Left kidney (tissue), 8 donors: ENCODE results near the gene HERC4. TPM values are rescaled to one million over a fixed set of nuclear protein-coding genes. Genes with fewer than 3 reads are reported as not detected.

Source experiments
- DNase-seq: peaks from one replicate; pipeline ENCODE4 v3.0.0-alpha.2; 2013
- long read RNA-seq, 8 donors: transcript quantifications; one replicate each; lab custom pipeline, GENCODE V29; 2026
- polyA plus RNA-seq: library from polyadenylated mRNA; unstranded; fragments of 120-200 nt; gene quantifications from one replicate; pipeline ENCODE4 v1.2.1, GENCODE V29; 2013; ENCODE audit not compliant: insufficient read length

HERC4 gene, protein sequence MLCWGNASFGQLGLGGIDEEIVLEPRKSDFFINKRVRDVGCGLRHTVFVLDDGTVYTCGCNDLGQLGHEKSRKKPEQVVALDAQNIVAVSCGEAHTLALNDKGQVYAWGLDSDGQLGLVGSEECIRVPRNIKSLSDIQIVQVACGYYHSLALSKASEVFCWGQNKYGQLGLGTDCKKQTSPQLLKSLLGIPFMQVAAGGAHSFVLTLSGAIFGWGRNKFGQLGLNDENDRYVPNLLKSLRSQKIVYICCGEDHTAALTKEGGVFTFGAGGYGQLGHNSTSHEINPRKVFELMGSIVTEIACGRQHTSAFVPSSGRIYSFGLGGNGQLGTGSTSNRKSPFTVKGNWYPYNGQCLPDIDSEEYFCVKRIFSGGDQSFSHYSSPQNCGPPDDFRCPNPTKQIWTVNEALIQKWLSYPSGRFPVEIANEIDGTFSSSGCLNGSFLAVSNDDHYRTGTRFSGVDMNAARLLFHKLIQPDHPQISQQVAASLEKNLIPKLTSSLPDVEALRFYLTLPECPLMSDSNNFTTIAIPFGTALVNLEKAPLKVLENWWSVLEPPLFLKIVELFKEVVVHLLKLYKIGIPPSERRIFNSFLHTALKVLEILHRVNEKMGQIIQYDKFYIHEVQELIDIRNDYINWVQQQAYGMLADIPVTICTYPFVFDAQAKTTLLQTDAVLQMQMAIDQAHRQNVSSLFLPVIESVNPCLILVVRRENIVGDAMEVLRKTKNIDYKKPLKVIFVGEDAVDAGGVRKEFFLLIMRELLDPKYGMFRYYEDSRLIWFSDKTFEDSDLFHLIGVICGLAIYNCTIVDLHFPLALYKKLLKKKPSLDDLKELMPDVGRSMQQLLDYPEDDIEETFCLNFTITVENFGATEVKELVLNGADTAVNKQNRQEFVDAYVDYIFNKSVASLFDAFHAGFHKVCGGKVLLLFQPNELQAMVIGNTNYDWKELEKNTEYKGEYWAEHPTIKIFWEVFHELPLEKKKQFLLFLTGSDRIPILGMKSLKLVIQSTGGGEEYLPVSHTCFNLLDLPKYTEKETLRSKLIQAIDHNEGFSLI
- polyA plus RNA-seq: 66.7 TPM
- long read RNA-seq, donor 1, partial matches to known transcripts: 0 of 6 reads
- long read RNA-seq, donor 1, other reads (novel, unspliced or antisense): 0 of 6 reads
- long read RNA-seq, donor 2, partial matches to known transcripts: 0 of 4 reads
- long read RNA-seq, donor 2, other reads (novel, unspliced or antisense): 0 of 4 reads
- long read RNA-seq, donor 3, partial matches to known transcripts: 11 of 14 reads
- long read RNA-seq, donor 3, other reads (novel, unspliced or antisense): 0 of 14 reads
- long read RNA-seq, donor 4: 0 reads
- long read RNA-seq, donor 5, partial matches to known transcripts: 12 of 17 reads
- long read RNA-seq, donor 5, other reads (novel, unspliced or antisense): 0 of 17 reads
- long read RNA-seq, donor 6, partial matches to known transcripts: 8 of 14 reads
- long read RNA-seq, donor 6, other reads (novel, unspliced or antisense): 0 of 14 reads
- long read RNA-seq, donor 7, partial matches to known transcripts: 0 of 4 reads
- long read RNA-seq, donor 7, other reads (novel, unspliced or antisense): 0 of 4 reads
- long read RNA-seq, donor 8, partial matches to known transcripts: 0 of 1 reads
- long read RNA-seq, donor 8, other reads (novel, unspliced or antisense): 0 of 1 reads

DNA sequence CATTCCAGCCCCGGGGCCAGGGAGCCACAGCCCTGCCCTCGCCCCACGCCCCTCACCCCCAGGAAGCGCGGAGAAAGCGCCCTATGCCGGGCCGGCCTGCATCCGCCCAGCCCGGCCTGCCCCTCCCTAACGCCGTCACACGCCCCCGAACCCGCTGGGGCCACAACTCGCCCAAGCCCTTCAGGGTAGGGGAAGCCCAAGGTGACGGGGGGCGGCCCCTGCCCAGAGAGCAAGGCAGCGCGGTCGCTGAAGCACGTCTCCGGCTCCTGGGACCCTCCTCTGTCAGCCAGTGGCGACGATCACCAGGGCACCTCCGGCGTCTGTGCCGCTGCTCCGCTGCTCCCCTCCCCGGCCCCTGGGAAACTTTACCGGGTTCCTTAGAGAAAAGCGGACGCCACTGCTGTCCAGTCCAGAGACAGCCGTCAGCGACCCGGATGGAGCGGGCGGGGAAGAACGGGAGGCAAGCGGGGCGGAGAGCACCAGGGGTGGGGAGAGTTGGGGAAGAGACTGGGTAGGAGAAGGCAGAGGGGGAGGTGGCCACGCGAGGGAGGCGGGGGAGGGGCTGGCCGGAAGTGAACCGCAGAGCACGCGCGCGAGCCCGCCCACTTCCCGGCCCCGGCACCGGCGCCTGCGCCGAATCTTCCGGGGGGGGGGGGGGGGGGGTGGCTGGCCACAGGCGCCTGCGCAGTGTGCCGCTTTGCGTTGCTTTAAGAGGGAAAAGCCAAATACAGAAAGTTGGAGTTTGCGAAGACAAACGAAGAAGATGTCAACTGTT is at the start of gene HERC4:
Gene HERC4 (minus strand): TSS at position 509 of the 775 bp plus-strand sequence. CDS start 2,175 bp downstream, outside the sequence.
- peak; percentile 90 for DNase-seq

DNA sequence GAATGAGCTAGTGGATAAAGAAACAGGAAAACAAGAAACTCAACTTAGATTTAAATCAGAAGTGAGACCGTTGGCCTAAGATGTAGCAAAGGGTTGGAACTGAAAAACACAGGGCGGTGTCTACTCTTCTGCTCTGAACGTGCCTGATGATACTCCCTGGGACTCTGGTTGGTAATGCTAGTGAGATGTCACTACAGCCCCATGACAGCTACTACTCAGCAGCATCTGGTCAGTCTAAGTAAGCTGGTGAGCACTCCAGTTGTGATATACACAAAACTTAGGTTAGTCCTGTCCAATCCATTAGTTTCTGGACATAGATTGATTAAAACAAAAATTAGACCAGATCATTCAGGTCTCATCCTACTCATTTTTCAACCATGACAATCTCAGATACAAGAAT is 49.6 kb upstream of the HERC4 start:
- no peak for DNase-seq

GRCh38 chr10:68121852-68122251 is 46.8 kb upstream of the HERC4 start:
- DNase-seq: no peak

- no peak for DNase-seq
These were observed 46.1 kb upstream of the HERC4 start for GRCh38 chr10:68121020-68121743.

- no peak for DNase-seq
These were observed 43.6 kb upstream of the HERC4 start for GRCh38 chr10:68118657-68119056.

DNA sequence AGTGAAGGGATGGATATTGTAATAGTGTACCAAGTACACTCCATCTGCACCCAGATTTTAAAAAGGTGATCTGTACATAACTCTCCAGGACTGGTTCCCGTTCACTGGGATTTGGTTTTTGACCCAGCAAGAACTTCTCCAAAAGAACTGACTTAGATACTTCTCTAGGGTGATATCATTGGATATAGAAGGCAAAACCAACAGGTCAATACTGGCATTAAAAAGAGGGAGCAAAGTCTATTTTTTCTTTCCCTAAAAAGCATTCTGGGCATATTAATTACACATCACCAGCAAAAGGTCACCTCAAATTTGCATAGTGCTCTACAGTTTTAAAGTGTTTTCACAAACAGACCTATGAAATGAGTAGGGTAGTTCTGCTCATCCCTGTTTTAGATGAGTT is 37.8 kb upstream of the HERC4 start:
- no peak for DNase-seq

- no peak for DNase-seq
These were observed 36.5 kb upstream of the HERC4 start for GRCh38 chr10:68111584-68111983.

GRCh38 chr10:68110027-68110426 is 34.9 kb upstream of the HERC4 start:
- no peak for DNase-seq

- no peak for DNase-seq
These were observed 34.2 kb upstream of the HERC4 start, which contains the start of gene MYPN for GRCh38 chr10:68109331-68109730. MYPN (plus strand) TSS chr10:68109488; CDS start chr10:68121439, 11,951 bp downstream.

DNA sequence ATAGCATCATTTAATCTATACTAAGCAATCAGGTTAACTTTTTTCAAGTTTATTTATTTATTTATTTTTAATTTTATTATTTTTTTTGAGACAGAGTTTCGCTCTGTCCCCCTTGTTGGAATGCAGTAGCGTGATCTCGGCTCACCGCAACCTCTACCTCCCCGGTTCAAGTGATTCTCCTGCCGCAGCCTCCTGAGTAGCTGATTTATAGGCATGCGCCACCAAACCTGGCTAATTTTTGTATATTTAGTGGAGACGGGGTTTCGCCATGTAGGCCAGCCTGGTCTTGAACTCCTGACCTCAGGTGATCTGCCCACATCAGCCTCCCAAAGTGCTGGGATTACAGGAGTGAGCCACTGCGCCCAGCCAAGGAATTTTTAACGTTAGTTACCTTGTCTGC is 33.6 kb upstream of the HERC4 start:
- no peak for DNase-seq

DNA sequence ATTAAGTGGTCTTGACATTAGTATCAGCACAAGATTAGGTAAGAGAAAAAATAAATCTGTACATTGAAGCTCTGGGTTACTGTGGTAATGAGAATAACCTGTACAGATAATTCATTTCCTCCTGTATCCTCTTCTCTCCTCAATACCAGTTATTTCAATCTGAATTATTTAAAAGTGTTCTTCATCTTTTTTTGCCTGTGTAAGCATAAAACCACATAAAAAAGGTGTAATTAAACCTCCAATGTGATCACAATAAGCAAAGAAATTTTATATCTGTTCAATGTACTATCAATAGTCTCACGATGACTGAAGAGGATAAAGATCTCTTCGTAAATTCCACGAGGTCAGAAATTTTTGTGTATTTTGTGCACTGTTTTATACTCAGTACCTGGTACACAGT is 33.0 kb upstream of the HERC4 start:
- DNase-seq: no peak

- no peak for DNase-seq
These were observed 32.6 kb upstream of the HERC4 start for GRCh38 chr10:68107651-68108050.

- no peak for DNase-seq
These were observed 31.6 kb upstream of the HERC4 start for GRCh38 chr10:68106656-68107055.

- DNase-seq: no peak
These were observed 30.7 kb upstream of the HERC4 start for GRCh38 chr10:68105820-68106219.

DNA sequence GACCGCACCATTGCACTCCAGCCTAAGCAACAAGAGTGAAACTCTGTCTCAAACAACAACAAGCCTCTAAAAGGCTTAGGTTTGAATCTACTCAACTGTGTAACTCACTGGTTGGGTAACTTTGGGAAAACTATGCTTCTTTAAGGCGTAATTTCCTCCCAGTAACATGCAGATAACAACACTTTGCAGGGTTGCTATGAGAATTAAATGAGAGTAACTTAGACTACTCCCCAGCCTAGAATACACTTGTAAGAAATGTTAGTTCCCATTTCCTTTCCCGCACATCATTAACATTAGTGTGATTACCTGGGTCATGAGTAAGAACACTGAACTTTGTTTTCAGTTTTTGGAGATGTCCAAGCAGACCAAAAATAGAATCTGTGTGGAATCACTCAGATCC is 28.8 kb upstream of the HERC4 start:
- no peak for DNase-seq

- DNase-seq: no peak
These were observed 28.3 kb upstream of the HERC4 start for GRCh38 chr10:68103261-68103878.

DNA sequence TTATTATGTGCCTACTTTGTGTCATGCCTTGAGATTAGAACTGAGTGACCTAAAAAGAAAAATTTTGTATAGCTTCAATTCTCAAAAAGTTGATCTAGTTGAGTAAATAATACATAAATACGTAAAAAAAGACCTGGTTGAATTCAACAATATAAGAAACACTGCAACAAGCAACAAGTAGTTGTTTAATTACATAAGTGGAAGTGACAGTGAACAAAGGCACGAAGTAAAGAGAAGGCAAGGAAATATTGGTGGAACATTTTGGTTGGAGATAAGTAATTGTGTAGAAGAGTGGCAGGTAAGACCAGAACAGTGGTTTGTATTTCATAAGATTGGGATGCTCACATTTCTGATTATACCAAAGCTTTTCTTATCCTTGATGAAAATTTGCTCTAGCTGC is 26.0 kb upstream of the HERC4 start:
- DNase-seq: no peak

DNA sequence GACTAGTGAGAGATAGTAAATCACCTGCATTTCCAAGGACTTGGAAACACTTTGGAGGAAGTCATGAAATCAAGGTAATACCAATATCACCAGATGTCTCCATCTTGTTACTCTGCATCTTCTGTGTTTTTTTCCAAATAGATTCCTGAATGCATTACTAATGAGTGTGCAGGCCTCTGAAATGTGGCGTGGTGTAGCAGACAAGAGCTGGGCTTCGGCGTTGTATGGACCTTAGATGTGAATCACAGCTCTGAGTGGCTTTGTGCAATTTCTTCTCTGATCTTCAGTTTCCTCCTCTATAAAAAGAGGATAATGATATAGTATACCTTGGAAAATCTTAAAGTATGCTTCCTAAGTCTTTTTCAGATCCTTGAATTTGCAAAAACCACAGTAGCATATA is 24.7 kb upstream of the HERC4 start:
- no peak for DNase-seq

GRCh38 chr10:68096913-68097516 is 21.9 kb upstream of the HERC4 start:
- DNase-seq: no peak
